22Rv1 (cell line): ENCODE results near the gene G6PC2.
"Not testable (repeated sequence)": the region's sequence is repeated elsewhere in the genome, so short reads cannot be mapped to it uniquely, and the experiment has no call there.

Experiments used
- H3K27ac ChIP-seq: fragments of 450-650 bp; 2 replicates; pipeline ENCODE4 v1.5.1; 2017
- CTCF ChIP-seq: fragments of 450-650 bp; IDR thresholded peaks from 2 replicates; pipeline ENCODE4 v1.5.1; 2017; ENCODE audit warnings: mild to moderate bottlenecking
- ZFX ChIP-seq: fragments of 450-650 bp; IDR thresholded peaks from 2 replicates; pipeline ENCODE4 v1.6.1; 2017; ENCODE audit warnings: antibody characterized with exemption, borderline replicate concordance

The G6PC2 gene

GRCh38 chr2:168901003-168901402 is at the start of gene G6PC2:
Gene G6PC2 (plus strand): TSS chr2:168901291. CDS start chr2:168901332, 41 bp downstream.
- TF ChIP-seq ZFX, result no peak
- TF ChIP-seq CTCF, result no peak
- no peak within 1 kb of the TSS for H3K27ac ChIP-seq

- TF ChIP-seq ZFX (no peak), CTCF (no peak)
- no peak overlapping the region for H3K27ac ChIP-seq
Measured at GRCh38 chr2:168851674-168852320, 49.3 kb upstream of the G6PC2 start.

GRCh38 chr2:168852481-168852880 is 48.6 kb upstream of the G6PC2 start:
- H3K27ac ChIP-seq, result no peak overlapping the region
- TF ChIP-seq CTCF, result no peak
- TF ChIP-seq ZFX, result no peak

GRCh38 chr2:168853471-168853870 is 47.6 kb upstream of the G6PC2 start:
- TF ChIP-seq CTCF, result no peak
- no peak for TF ChIP-seq ZFX
- H3K27ac ChIP-seq, result no peak overlapping the region

GRCh38 chr2:168854651-168855050 is 46.4 kb upstream of the G6PC2 start:
- no peak overlapping the region for H3K27ac ChIP-seq
- TF ChIP-seq CTCF (no peak), ZFX (no peak)

- no peak overlapping the region for H3K27ac ChIP-seq
- TF ChIP-seq ZFX, result no peak
- TF ChIP-seq CTCF, result no peak
Measured at GRCh38 chr2:168855601-168856000, 45.5 kb upstream of the G6PC2 start.

- TF ChIP-seq ZFX, result no peak
- TF ChIP-seq CTCF, result no peak
- H3K27ac ChIP-seq, result no peak overlapping the region
Measured at GRCh38 chr2:168858146-168858545, 42.9 kb upstream of the G6PC2 start.

- not testable (repeated sequence) for H3K27ac ChIP-seq
Measured at GRCh38 chr2:168867164-168867563, 33.9 kb upstream of the G6PC2 start.

GRCh38 chr2:168870369-168870768 is 30.7 kb upstream of the G6PC2 start:
- H3K27ac ChIP-seq, result not testable (repeated sequence)

- H3K27ac ChIP-seq, result not testable (repeated sequence)
Measured at GRCh38 chr2:168870824-168871223, 30.3 kb upstream of the G6PC2 start.
